Body of pancreas (tissue), 4 donors: Measurements from ENCODE around the gene GSAP.
"Not testable (repeated sequence)": the region's sequence is repeated elsewhere in the genome, so short reads cannot be mapped to it uniquely, and the experiment has no call there.

Source experiments
- POLR2A ChIP-seq, 3 donors: fragments of 450-650 bp; IDR thresholded peaks; one replicate each; pipeline ENCODE4 v1.6.1; 2016; ENCODE audit warnings: antibody characterized with exemption in 3 of 3, mild to moderate bottlenecking in 2 of 3
- TF ChIP-seq, protein P1 (sequence below), 7 experiments: fragments of 450-650 bp in 4 of 7; fragments of 200-600 bp in 3 of 7; sonication (generic) in 3 of 7; IDR thresholded peaks; one replicate each; pipeline ENCODE4 v1.5.1; 2016 to 2019; ENCODE audit warnings: antibody characterized with exemption in 7 of 7

DNA sequence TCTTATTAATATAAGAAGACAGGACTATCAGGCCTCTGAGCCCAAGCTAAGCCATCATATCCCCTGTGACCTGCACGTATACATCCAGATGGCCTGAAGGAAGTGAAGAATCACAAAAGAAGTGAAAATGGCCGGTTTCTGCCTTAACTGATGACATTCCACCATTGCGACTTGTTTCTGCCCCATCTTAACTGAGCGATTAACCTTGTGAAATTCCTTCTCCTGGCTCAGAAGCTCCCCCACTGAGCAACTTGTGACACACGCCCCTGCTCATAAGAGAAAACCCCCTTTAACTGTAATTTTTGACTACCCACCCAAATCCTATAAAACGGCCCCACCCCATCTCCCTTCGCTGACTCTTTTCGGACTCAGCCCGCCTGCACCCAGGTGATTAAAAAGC lies 70.7 kb downstream of the GSAP start:
- TF ChIP-seq, protein P1, sequence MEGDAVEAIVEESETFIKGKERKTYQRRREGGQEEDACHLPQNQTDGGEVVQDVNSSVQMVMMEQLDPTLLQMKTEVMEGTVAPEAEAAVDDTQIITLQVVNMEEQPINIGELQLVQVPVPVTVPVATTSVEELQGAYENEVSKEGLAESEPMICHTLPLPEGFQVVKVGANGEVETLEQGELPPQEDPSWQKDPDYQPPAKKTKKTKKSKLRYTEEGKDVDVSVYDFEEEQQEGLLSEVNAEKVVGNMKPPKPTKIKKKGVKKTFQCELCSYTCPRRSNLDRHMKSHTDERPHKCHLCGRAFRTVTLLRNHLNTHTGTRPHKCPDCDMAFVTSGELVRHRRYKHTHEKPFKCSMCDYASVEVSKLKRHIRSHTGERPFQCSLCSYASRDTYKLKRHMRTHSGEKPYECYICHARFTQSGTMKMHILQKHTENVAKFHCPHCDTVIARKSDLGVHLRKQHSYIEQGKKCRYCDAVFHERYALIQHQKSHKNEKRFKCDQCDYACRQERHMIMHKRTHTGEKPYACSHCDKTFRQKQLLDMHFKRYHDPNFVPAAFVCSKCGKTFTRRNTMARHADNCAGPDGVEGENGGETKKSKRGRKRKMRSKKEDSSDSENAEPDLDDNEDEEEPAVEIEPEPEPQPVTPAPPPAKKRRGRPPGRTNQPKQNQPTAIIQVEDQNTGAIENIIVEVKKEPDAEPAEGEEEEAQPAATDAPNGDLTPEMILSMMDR (IDR thresholded peaks at IDR 0.05) = not testable (repeated sequence)
- not testable (repeated sequence) for TF ChIP-seq POLR2A (IDR thresholded peaks at IDR 0.05)
